SK-N-SH treated with all-trans-retinoic acid at 6 μM for 48 hours (cell line): Measurements from ENCODE around the gene DTNBP1.

Experiments
- ATAC-seq: fragments of 200-7000 bp; cut with Tn5 transposase; 3 replicates; pipeline ENCODE4 v1.9.1; 2020; ENCODE audit warnings: mild to moderate bottlenecking, moderate library complexity
- ARNTL ChIP-seq: fragments of 450-650 bp; formaldehyde crosslinking; IDR thresholded peaks from 2 replicates; pipeline ENCODE4 v1.5.0; 2020; ENCODE audit warnings: low read depth, mild to moderate bottlenecking, moderate library complexity, borderline replicate concordance
- BACH2 ChIP-seq: fragments of 250-450 bp; sonication (Bioruptor Pico); IDR thresholded peaks from 2 replicates; pipeline ENCODE4 v1.9.0; 2021; ENCODE audit warnings: mild to moderate bottlenecking, borderline replicate concordance
- CREB5 ChIP-seq: fragments of 250-450 bp; sonication (Bioruptor Pico); IDR thresholded peaks from 2 replicates; pipeline ENCODE4 v1.5.1; 2020; ENCODE audit warnings: low read depth, mild to moderate bottlenecking, moderate library complexity
- CSDC2 ChIP-seq: fragments of 250-450 bp; sonication (Bioruptor Pico); IDR thresholded peaks from 2 replicates; pipeline ENCODE4 v1.5.0; 2020; ENCODE audit warnings: mild to moderate bottlenecking, moderate library complexity
- CSRNP3 ChIP-seq: fragments of 250-450 bp; sonication (Bioruptor Pico); IDR thresholded peaks from 2 replicates; pipeline ENCODE4 v1.5.1; 2021; ENCODE audit warnings: mild to moderate bottlenecking, moderate library complexity
- ESRRG ChIP-seq: fragments of 250-450 bp; sonication (Bioruptor Pico); IDR thresholded peaks from 2 replicates; pipeline ENCODE4 v1.6.1; 2021; ENCODE audit warnings: mild to moderate bottlenecking
- GLIS3 ChIP-seq: fragments of 250-450 bp; sonication (Bioruptor Pico); IDR thresholded peaks from 2 replicates; pipeline ENCODE4 v1.5.0; 2020; ENCODE audit warnings: mild to moderate bottlenecking, moderate library complexity
- OSR1 ChIP-seq: fragments of 250-450 bp; sonication (Bioruptor Pico); IDR thresholded peaks from 2 replicates; pipeline ENCODE4 v1.8.0; 2022; ENCODE audit warnings: moderate library complexity, mild to moderate bottlenecking, inconsistent platforms
- PATZ1 ChIP-seq: fragments of 250-450 bp; sonication (Bioruptor Pico); IDR thresholded peaks from 2 replicates; pipeline ENCODE4 v1.8.0; 2020; ENCODE audit warnings: mild to moderate bottlenecking, moderate library complexity, borderline replicate concordance
- POU6F1 ChIP-seq: fragments of 250-450 bp; sonication (Bioruptor Pico); IDR thresholded peaks from 2 replicates; pipeline ENCODE4 v1.8.0; 2021; ENCODE audit warnings: low read depth, mild to moderate bottlenecking, moderate library complexity, borderline replicate concordance
- PPARA ChIP-seq: fragments of 250-450 bp; sonication (Bioruptor Pico); IDR thresholded peaks from 2 replicates; pipeline ENCODE4 v1.5.0; 2020; ENCODE audit warnings: mild to moderate bottlenecking, borderline replicate concordance
- RARB ChIP-seq: fragments of 250-450 bp; sonication (Bioruptor Pico); IDR thresholded peaks from 2 replicates; pipeline ENCODE4 v1.8.0; 2021; ENCODE audit warnings: mild to moderate bottlenecking, moderate library complexity
- SNAI2 ChIP-seq: fragments of 250-450 bp; sonication (Bioruptor Pico); IDR thresholded peaks from 2 replicates; pipeline ENCODE4 v1.5.0; 2020; ENCODE audit warnings: mild to moderate bottlenecking, moderate library complexity
- TCF4 ChIP-seq: fragments of 250-450 bp; sonication (Bioruptor Pico); IDR thresholded peaks from 2 replicates; pipeline ENCODE4 v1.8.0; 2021; ENCODE audit warnings: mild to moderate bottlenecking, moderate library complexity, borderline replicate concordance
- TOX ChIP-seq: fragments of 250-450 bp; sonication (Bioruptor Pico); IDR thresholded peaks from 2 replicates; pipeline ENCODE4 v1.8.0; 2021; ENCODE audit warnings: mild to moderate bottlenecking, moderate library complexity, borderline replicate concordance
- TSHZ2 ChIP-seq: fragments of 250-450 bp; sonication (Bioruptor Pico); IDR thresholded peaks from 2 replicates; pipeline ENCODE4 v1.5.0; 2020; ENCODE audit warnings: mild to moderate bottlenecking, moderate library complexity
- ZFP3 ChIP-seq: fragments of 250-450 bp; sonication (Bioruptor Pico); IDR thresholded peaks from 2 replicates; pipeline ENCODE4 v1.5.0; 2020; ENCODE audit warnings: mild to moderate bottlenecking, moderate library complexity
- ZNF565 ChIP-seq: fragments of 450-650 bp; formaldehyde crosslinking; conservative IDR thresholded peaks from 2 replicates; pipeline ENCODE4 v1.5.0; 2020; ENCODE audit warnings: low read depth, mild to moderate bottlenecking, moderate library complexity
- ZNF8 ChIP-seq: fragments of 450-650 bp; formaldehyde crosslinking; IDR thresholded peaks from 2 replicates; pipeline ENCODE4 v1.5.0; 2020; ENCODE audit warnings: mild to moderate bottlenecking, moderate library complexity

DTNBP1 gene

GRCh38 chr6:15489261-15489962 lies 173.4 kb downstream of the DTNBP1 start (continued):
- TF ChIP-seq TSHZ2 (CRISPR knock-in tag) (no peak), RARB (no peak), ARNTL (CRISPR knock-in tag) (no peak), ZNF565 (CRISPR knock-in tag) (no peak)

GRCh38 chr6:15487262-15487661 lies 175.6 kb downstream of the DTNBP1 start:
- no peak for ATAC-seq
- no peak for TF ChIP-seq ESRRG (CRISPR knock-in tag)
- no peak for TF ChIP-seq ARNTL (CRISPR knock-in tag)
- TF ChIP-seq PPARA (CRISPR knock-in tag): no peak
- no peak for TF ChIP-seq POU6F1 (CRISPR knock-in tag)
- TF ChIP-seq OSR1: no peak
- TF ChIP-seq TCF4: no peak
- TF ChIP-seq PATZ1: no peak
- no peak for TF ChIP-seq BACH2 (CRISPR knock-in tag)
- TF ChIP-seq CSDC2 (CRISPR knock-in tag): no peak
- no peak for TF ChIP-seq GLIS3 (CRISPR knock-in tag)
- TF ChIP-seq CREB5 (CRISPR knock-in tag): no peak
- no peak for TF ChIP-seq TSHZ2 (CRISPR knock-in tag)
- TF ChIP-seq SNAI2 (CRISPR knock-in tag): no peak
- no peak for TF ChIP-seq TOX (CRISPR knock-in tag)
- TF ChIP-seq ZFP3 (CRISPR knock-in tag): no peak
- TF ChIP-seq CSRNP3 (CRISPR knock-in tag): no peak
- TF ChIP-seq ZNF8 (CRISPR knock-in tag): no peak
